ENCODE data around the gene CRELD1. TPM values are rescaled to one million over a fixed set of nuclear protein-coding genes. Genes with fewer than 3 reads are reported as not detected.
"Not testable (repeated sequence)": the region's sequence is repeated elsewhere in the genome, so short reads cannot be mapped to it uniquely, and the experiment has no call there.

The CRELD1 gene
- total RNA-seq, 1 experiment from 2014 or later: 8.3 TPM

DNA sequence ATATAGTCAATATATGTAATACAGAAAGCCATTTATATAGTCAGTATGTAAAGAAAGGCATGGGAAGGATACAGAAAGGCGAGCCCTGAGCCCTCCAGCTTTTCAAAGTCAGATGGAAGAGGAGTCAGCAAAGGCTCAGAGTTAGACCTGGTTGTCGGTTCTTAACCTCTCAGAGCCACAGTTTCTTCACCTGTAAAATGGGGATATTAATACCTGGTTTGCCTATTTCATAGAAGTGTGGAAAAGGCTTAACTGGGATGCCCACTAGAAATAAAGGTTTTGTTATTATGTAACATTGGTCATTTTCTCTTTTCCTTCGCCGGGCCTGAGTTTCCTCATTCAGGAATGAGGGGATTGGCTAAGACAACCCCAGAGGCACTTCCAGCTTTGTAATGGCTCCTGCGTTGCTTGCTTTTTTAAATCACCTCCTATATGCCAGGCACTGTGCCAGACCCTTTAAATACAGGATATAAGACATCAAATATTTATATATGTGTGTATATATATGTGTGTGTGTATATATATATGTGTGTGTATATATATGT, 2.4 kb downstream of the CRELD1 start:
- Histone ChIP-seq H3K9me3 (replicated peaks) (no peaks in the 10 kb centered on the region), H3K36me3 (no peaks in the 10 kb centered on the region), H3K27me3 (no peaks in the 10 kb centered on the region), H3K4me3 (no peak overlapping the region), H3K27ac (no peak overlapping the region), H3K4me1 (no peaks in the 10 kb centered on the region)
- no peak for DNase-seq

DNA sequence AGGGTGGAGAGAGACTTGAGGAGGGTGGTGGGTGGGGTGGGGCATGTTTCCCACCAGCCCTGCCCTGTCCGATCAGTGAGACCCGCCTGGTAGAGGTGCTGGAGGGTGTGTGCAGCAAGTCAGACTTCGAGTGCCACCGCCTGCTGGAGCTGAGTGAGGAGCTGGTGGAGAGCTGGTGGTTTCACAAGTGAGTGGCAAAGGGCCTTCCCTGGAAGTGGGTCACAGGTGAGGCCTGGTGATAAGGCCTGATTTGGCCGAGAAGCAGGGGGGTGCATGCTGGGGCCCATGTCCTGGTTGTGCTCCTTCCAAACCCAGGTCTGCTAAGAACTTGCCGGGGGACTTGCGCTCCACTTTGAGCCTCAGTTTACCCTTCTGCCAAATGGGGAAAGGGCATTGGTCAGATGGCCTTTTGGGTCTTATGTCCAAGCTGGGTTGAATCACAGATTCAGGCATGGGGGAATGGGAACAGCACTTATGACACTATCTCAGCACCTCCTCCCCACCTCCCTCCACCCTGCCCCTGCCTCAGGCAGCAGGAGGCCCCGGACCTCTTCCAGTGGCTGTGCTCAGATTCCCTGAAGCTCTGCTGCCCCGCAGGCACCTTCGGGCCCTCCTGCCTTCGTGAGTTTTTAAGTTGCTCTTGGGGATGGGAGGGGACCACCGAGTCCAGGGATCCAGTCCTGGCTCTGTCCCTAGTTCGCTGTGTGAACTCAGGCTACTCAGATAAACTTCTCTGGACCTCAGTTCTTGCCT, 4.0 kb downstream of the CRELD1 start:
- Histone ChIP-seq H3K4me3 (no peak overlapping the region), H3K4me1 (no peaks in the 10 kb centered on the region), H3K9me3 (replicated peaks) (no peaks in the 10 kb centered on the region), H3K36me3 (no peaks in the 10 kb centered on the region), H3K27ac (no peak overlapping the region), H3K27me3 (no peaks in the 10 kb centered on the region)
- no peak for DNase-seq

DNA sequence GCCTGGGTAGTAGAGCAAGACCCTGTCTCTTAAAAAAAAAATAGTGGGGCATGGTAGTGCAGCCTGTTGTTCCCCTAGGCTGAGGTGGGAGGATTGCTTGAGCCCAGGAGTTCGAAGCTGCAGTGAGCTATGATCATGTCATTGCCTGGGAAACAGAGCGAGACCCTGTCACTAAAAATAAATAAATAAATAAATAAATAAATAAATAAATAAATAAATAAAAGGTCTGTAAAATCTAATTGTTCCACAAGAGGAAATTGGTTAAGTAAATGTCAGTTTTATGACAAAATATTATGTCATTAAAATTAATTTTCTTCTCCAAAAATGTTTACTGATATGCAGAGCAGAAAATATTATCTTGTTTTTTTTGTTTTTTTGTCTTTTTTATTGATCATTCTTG, 5.3 kb downstream of the CRELD1 start:
- no peaks in the 10 kb centered on the region for H3K36me3 ChIP-seq
- no peaks in the 10 kb centered on the region for H3K27me3 ChIP-seq
- no peak for DNase-seq
- H3K4me1 ChIP-seq: no peaks in the 10 kb centered on the region
- H3K27ac ChIP-seq: no peak overlapping the region
- H3K4me3 ChIP-seq: no peak overlapping the region
- H3K9me3 ChIP-seq (replicated peaks): no peaks in the 10 kb centered on the region

DNA sequence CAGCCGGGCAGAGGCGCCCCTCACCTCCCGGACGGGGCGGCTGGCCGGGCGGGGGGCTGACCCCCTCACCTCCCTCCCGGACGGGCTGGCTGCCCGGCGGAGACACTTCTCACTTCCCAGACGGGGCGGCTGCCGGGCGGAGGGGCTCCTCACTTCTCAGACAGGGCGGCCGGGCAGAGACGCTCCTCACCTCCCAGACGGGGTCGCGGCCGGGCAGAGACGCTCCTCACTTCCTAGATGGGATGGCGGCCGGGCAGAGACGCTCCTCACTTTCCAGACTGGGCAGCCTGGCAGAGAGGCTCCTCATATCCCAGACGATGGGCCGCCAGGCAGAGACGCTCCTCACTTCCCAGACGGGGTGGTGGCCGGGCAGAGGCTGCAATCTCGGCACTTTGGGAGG, 6.3 kb downstream of the CRELD1 start:
- not testable (repeated sequence) for H3K27ac ChIP-seq; H3K4me1 ChIP-seq; H3K9me3 ChIP-seq (replicated peaks); H3K36me3 ChIP-seq; H3K27me3 ChIP-seq; H3K4me3 ChIP-seq; DNase-seq

DNA sequence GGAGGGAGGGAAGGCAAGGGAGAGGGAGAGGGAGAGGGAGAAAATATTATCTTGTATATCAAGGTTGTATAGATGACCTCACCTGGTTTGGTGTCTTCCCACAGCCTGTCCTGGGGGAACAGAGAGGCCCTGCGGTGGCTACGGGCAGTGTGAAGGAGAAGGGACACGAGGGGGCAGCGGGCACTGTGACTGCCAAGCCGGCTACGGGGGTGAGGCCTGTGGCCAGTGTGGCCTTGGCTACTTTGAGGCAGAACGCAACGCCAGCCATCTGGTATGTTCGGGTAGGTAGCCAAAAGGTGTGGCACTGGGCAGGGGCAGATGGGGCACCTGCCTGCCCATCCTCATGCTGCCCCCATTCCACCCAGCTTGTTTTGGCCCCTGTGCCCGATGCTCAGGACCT, 7.1 kb downstream of the CRELD1 start:
- no peaks in the 10 kb centered on the region for H3K27me3 ChIP-seq
- no peak overlapping the region for H3K27ac ChIP-seq
- H3K4me1 ChIP-seq: no peaks in the 10 kb centered on the region
- no peaks in the 10 kb centered on the region for H3K9me3 ChIP-seq (replicated peaks)
- H3K4me3 ChIP-seq: no peak overlapping the region
- DNase-seq: no peak
- no peaks in the 10 kb centered on the region for H3K36me3 ChIP-seq

DNA sequence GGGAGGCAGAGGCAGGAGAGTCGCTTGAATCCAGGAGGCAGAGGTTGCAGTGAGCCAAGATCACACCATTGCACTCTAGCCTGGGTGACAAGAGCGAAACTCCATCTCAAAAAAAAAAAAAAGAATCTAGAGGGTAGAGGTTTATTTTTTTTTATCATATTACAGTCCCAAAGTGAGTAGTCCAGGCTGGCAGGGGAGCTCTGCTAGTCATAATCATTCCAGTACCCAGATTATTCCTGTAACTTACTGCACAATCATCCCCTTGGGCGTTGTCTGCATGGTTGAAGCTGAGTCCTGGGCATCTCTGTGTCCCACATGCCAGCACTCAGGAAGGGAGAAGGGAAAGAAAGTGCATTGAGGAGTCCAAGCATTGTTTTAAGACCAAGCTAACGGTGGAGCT, 8.5 kb downstream of the CRELD1 start:
- Histone ChIP-seq H3K27ac (no peak overlapping the region), H3K27me3 (no peaks in the 10 kb centered on the region), H3K36me3 (no peaks in the 10 kb centered on the region), H3K4me1 (no peaks in the 10 kb centered on the region), H3K9me3 (replicated peaks) (no peaks in the 10 kb centered on the region), H3K4me3 (no peak overlapping the region)
- DNase-seq: no peak

DNA sequence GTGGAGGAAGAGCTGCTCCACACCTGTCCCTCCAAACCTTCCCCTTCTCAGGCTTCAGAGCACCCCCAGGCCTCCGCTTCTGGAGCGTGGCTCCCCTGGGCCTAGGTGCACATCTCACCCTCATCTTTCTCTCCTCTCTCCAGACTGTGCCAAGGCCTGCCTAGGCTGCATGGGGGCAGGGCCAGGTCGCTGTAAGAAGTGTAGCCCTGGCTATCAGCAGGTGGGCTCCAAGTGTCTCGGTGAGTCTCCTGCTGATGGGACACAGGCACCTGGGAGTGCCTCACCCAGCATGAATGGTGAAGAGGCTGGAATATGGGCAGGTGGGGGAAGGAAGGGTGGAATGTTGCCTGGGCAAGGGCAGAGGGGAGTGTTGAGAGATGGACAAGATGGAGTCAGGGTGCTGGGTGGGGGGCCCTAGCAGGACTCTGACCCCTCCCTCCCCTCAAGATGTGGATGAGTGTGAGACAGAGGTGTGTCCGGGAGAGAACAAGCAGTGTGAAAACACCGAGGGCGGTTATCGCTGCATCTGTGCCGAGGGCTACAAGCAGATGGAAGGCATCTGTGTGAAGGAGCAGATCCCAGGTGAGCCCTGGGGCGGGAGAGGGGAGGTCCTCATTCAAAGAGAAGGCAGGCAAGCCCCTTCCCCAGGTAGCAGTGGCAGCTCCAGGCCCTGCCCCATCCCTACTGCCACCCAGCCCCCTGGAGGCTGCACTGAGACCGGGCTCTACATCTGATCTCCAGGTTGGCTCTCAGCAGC, 9.5 kb downstream of the CRELD1 start:
- H3K4me1 ChIP-seq: no peaks in the 10 kb centered on the region
- H3K36me3 ChIP-seq: no peaks in the 10 kb centered on the region
- no peak overlapping the region for H3K4me3 ChIP-seq
- no peaks in the 10 kb centered on the region for H3K9me3 ChIP-seq (replicated peaks)
- DNase-seq: no peak
- no peaks in the 10 kb centered on the region for H3K27me3 ChIP-seq
- no peak overlapping the region for H3K27ac ChIP-seq

DNA sequence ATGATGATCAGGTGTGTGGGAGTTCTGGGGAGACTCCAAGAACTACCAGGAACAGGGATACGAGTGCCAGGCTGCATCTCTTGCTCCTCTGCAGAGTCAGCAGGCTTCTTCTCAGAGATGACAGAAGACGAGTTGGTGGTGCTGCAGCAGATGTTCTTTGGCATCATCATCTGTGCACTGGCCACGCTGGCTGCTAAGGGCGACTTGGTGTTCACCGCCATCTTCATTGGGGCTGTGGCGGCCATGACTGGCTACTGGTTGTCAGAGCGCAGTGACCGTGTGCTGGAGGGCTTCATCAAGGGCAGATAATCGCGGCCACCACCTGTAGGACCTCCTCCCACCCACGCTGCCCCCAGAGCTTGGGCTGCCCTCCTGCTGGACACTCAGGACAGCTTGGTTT, 10.6 kb downstream of the CRELD1 start:
- no peak for DNase-seq
- H3K27ac ChIP-seq: no peak overlapping the region

DNA sequence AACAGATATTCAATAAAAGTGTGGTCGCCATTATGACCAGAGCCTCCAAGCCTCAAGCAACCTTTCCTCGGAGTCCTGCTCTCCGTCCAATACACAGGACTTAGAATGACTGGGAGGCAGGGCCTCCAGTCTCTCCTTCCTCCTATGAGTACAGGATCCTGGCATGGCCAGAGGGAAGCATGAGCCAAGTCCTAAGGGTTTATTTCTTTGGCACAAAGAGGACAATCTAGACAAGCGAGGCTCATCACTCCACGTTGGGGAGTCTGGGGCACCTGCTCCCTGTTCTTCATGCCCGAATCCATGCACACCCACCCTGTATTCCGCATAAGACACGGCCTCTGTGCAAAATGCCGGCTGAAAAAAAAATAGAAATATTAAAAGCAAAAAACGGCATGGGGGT, 11.7 kb downstream of the CRELD1 start:
- Histone ChIP-seq H3K27me3 (no peaks in the 10 kb centered on the region), H3K4me3 (no peak overlapping the region), H3K27ac (no peak overlapping the region), H3K4me1 (no peaks in the 10 kb centered on the region), H3K36me3 (no peaks in the 10 kb centered on the region), H3K9me3 (replicated peaks) (no peaks in the 10 kb centered on the region)
- no peak for DNase-seq

More for the DNA sequence above, 10.6 kb downstream of the CRELD1 start:
- Histone ChIP-seq H3K27me3 (no peaks in the 10 kb centered on the region), H3K9me3 (replicated peaks) (no peaks in the 10 kb centered on the region), H3K4me3 (no peak overlapping the region), H3K4me1 (no peaks in the 10 kb centered on the region), H3K36me3 (no peaks in the 10 kb centered on the region)

DNA sequence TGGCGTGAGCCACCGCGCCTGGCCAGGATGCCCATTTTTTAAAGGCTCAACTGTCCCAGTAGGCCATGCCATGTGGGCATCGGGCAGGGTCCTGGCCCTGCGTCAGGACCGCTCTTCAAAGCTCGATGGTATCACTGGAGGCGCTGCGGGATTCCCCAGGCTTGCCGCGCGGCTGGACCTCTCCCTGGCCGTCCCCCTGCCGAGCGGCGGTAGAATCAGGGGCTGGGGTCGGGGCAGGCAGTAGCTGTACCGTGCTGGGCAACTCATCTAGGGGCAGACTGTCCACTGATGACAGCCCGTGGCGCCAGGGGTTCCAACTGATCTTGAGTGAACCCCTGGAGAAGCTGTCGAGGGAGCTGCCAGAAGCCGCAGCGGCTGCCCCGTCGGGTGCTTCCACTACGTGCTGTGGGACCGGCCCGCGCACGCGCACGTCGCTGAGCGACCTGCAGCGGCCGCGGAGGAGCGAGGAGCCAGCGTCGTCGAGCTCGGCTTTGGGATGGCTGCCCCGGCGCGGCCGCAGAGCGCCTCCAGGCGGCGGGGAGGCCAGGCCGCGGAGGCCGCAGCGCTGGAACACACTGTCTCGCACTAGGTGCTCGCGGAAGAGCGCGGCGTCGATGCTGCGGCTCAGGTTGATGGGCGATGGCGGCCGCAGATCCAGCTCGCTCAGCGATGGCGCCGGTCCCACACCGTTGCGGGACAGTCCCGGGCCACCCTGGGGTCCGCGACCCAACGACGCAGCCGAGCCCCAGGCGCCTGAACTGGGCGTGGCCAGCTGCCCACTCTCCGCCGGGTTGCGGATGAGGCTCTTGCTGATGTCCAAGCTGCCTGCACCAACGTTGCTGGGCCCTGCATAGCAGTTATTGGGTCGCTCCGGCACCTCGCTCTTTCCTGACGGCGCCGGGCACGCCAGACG, 12.7 kb downstream of the CRELD1 start:
- Histone ChIP-seq H3K9me3 (replicated peaks) (no peaks in the 10 kb centered on the region), H3K36me3 (no peaks in the 10 kb centered on the region), H3K4me1 (peaks cover 3% of the 10 kb centered on the region; the same call in 1 of the 2 replicates), H3K27me3 (no peaks in the 10 kb centered on the region), H3K27ac (no peak overlapping the region), H3K4me3 (no peak overlapping the region)
- DNase-seq: no peak

DNA sequence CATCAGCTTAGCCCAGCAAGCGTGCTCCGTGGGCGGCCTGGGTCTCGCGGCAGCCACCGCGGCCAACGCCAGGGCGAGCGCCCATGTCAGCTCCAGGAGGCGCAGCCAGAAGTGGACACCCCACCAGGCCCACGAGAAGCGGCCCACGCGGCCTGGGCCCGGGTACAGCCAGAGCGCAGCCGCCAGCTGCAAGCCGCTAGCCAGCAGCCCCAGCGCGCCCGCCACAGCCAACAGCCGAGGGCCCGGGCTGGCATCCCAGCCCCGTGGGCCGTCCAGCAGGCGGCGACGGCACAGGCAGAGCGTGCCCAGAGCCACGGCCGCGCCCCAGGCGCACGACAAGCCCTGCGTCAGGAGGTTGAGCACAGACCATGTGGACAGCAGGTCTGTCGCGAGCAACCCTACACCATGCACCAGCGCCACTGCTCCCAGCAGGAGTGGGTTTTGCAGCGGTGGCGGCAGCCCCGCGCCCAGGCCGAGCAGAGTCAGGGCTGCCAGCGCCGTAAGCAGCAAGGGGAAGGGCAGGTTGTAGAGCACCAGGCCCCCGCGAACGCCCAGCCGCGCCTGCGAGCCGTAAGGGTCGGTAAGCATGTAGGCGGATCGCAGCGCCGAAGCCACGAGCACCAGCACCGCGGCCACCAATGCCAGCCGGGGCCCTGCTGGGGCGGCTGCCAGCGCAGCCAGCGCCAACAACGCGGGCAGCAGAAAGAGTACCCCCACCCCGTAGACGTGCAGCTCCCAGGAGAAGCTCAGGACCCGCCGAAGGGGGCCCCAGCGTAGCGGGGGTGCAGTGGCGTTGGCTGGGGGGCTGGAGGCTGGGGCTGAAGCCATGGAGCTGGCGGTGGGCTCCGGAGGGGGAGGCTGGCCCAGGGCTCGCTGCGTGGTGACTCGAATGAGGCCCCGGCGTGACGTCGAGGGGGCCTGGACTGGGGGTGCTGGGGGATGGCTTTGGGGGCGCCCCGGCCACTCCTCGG, 13.7 kb downstream of the CRELD1 start:
- Histone ChIP-seq H3K27ac (no peak overlapping the region), H3K36me3 (no peaks in the 10 kb centered on the region), H3K4me3 (no peak overlapping the region), H3K4me1 (peaks cover 5% of the 10 kb centered on the region; the same call in 1 of the 2 replicates), H3K9me3 (replicated peaks) (no peaks in the 10 kb centered on the region), H3K27me3 (no peaks in the 10 kb centered on the region)
- DNase-seq: no peak

DNA sequence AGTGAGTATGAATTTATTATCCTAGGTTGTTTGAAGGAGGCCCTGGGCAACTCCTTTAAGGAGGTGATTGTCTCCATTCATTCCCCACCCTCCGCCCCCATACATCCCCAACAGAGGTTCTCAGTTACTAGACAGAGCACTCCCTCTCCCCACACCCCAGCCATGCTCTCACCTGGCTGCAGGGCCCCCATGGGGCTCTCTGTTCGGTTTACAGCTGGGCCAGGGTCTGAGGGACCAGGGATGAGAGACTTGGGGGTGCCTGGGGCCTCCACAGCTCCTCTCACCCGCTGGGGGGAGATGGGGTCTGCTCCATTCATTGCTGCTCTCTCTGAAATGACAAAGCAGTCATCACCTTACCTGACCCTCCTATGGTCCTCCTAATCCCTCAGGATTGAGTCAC, 15.0 kb downstream of the CRELD1 start:
- H3K36me3 ChIP-seq: no peaks in the 10 kb centered on the region
- no peak for DNase-seq
- no peak overlapping the region for H3K27ac ChIP-seq
- H3K27me3 ChIP-seq: no peaks in the 10 kb centered on the region
- no peaks in the 10 kb centered on the region for H3K9me3 ChIP-seq (replicated peaks)
- H3K4me1 ChIP-seq: peaks cover 5% of the 10 kb centered on the region; the same call in 1 of the 2 replicates
- H3K4me3 ChIP-seq: no peak overlapping the region

DNA sequence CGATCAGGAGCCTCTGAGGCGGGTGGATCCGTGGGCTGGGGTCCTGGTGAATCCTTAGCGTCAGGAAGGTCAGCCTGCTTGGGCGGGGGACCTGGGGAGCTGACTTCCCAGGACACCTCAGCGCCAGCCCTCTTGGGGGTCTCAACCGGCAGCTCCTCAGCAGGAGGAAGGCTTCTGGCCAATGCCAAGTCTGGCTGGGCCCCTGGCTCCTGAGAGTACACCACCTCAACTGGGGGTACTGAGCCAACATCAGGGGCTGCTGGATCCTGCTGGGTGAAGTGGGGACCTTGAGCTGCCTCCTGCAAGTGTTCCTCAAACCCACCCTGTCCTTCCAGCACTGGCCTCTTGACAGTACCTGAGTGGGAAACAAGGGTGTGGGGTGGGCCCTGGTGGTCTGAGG, 15.5 kb downstream of the CRELD1 start:
- H3K9me3 ChIP-seq (replicated peaks): no peaks in the 10 kb centered on the region
- no peak for DNase-seq
- H3K27ac ChIP-seq: no peak overlapping the region
- H3K27me3 ChIP-seq: no peaks in the 10 kb centered on the region
- no peak overlapping the region for H3K4me3 ChIP-seq
- H3K4me1 ChIP-seq: peaks cover 5% of the 10 kb centered on the region; the same call in 1 of the 2 replicates
- H3K36me3 ChIP-seq: no peaks in the 10 kb centered on the region

DNA sequence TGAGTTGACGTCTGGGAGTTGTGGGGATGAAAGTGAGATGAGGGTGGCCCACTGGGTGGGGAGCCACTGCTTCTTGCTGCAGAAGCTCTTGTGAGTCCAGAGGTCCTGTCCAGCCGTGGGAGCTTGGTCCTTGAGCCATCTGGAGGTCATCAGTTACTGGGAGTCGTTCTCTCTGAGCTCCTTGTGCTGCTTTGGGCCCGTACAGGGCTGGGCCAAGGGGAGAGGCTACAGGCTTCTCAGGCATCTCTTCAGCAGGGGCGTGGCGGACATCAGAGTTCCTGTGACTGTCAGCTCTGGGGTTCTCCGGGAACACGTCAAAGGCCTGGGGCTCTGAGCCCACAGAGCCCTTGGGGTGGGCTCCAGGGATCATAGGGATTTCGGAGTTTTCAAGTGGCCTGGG, 16.0 kb downstream of the CRELD1 start:
- Histone ChIP-seq H3K4me1 (peaks cover 10% of the 10 kb centered on the region; the same call in 1 of the 2 replicates), H3K4me3 (no peak overlapping the region), H3K27ac (no peak overlapping the region), H3K36me3 (no peaks in the 10 kb centered on the region), H3K9me3 (replicated peaks) (no peaks in the 10 kb centered on the region), H3K27me3 (no peaks in the 10 kb centered on the region)
- DNase-seq: no peak
